C4-2B (cell line): Measurements from ENCODE around the gene ADAMTS14.

ENCODE experiments used
- ZFX ChIP-seq: fragments of 450-650 bp; IDR thresholded peaks from 2 replicates; pipeline ENCODE4 v1.6.1; 2017
- TF ChIP-seq, protein P1 (sequence below): fragments of 450-650 bp; conservative IDR thresholded peaks from 2 replicates; pipeline ENCODE4 v1.5.1; 2017; ENCODE audit warnings: mild to moderate bottlenecking

DNA sequence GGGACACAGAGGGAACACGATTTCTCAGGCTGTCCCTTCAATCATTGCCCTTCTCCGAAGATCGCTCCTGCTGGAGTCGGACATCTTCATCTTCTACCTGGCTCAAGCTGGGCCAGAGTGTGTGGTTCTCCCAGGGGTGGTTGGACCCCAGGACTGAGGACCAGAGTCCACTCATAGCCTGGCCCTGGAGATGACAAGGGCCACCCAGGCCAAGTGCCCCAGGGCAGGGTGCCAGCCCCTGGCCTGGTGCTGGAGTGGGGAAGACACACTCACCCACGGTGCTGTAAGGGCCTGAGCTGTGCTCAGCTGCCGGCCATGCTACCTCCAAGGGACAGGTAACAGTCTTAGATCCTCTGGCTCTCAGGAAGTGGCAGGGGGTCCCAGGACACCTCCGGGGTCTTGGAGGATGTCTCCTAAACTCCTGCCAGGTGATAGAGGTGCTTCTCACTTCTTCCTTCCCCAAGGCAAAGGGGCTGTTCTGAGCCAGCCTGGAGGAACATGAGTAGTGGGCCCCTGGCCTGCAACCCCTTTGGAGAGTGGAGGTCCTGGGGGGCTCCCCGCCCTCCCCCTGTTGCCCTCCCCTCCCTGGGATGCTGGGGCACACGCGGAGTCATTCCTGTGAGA, 89.5 kb downstream of the ADAMTS14 start:
- TF ChIP-seq, protein P1, sequence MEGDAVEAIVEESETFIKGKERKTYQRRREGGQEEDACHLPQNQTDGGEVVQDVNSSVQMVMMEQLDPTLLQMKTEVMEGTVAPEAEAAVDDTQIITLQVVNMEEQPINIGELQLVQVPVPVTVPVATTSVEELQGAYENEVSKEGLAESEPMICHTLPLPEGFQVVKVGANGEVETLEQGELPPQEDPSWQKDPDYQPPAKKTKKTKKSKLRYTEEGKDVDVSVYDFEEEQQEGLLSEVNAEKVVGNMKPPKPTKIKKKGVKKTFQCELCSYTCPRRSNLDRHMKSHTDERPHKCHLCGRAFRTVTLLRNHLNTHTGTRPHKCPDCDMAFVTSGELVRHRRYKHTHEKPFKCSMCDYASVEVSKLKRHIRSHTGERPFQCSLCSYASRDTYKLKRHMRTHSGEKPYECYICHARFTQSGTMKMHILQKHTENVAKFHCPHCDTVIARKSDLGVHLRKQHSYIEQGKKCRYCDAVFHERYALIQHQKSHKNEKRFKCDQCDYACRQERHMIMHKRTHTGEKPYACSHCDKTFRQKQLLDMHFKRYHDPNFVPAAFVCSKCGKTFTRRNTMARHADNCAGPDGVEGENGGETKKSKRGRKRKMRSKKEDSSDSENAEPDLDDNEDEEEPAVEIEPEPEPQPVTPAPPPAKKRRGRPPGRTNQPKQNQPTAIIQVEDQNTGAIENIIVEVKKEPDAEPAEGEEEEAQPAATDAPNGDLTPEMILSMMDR = no peak
- TF ChIP-seq ZFX = no peak
